ENCODE data around the gene PIBF1. TPM values are rescaled to one million over a fixed set of nuclear protein-coding genes. Genes with fewer than 3 reads are reported as not detected.

Gene PIBF1
- total RNA-seq, 6 experiments from 2014 or later: 5.3 to 10.9 (median 7.8) TPM

DNA sequence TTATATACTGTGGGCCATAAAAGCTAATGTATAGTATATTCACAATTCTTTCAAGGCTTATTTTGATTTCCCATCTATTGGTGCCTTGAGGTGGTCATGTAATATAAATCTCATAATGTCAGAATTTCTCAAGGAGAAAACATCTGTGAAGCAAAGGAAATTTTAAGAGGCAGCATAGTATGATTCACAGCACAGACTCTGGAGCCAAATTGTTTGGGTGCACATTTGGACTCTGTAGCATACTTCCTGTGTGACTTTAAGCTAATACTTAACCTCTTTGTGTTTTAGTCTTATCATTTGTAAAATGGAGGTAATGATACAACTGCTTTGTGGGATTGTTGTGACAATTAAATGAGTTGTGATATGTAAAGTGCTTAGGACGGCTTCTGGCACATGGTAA is 67.6 kb downstream of the PIBF1 start:
- intact Hi-C loops (cut with DNase I): no loop called here
- TF ChIP-seq POLR2A (IDR thresholded peaks at IDR 0.05): no peak
- TF ChIP-seq, protein P1, sequence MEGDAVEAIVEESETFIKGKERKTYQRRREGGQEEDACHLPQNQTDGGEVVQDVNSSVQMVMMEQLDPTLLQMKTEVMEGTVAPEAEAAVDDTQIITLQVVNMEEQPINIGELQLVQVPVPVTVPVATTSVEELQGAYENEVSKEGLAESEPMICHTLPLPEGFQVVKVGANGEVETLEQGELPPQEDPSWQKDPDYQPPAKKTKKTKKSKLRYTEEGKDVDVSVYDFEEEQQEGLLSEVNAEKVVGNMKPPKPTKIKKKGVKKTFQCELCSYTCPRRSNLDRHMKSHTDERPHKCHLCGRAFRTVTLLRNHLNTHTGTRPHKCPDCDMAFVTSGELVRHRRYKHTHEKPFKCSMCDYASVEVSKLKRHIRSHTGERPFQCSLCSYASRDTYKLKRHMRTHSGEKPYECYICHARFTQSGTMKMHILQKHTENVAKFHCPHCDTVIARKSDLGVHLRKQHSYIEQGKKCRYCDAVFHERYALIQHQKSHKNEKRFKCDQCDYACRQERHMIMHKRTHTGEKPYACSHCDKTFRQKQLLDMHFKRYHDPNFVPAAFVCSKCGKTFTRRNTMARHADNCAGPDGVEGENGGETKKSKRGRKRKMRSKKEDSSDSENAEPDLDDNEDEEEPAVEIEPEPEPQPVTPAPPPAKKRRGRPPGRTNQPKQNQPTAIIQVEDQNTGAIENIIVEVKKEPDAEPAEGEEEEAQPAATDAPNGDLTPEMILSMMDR (IDR thresholded peaks at IDR 0.05): no peak
- Histone ChIP-seq H3K4me3 (no peak overlapping the region), H3K9me3 (no peaks in the 10 kb centered on the region), H3K27ac (no peak overlapping the region), H3K27me3 (no peaks in the 10 kb centered on the region), H3K36me3 (peaks cover 0 to 8% (median 0%) of the 10 kb centered on the region in 4 donors), H3K4me1 (no peaks in the 10 kb centered on the region)
- 83% methylated on average over 1 of the region's 1 CpG for WGBS (ENCODE audit: insufficient coverage, low coverage, low lambda C conversion rate, missing lambda C conversion rate)
- ATAC-seq (peak in 1 of 4 donors; percentile 22), DNase-seq (no peak)

DNA sequence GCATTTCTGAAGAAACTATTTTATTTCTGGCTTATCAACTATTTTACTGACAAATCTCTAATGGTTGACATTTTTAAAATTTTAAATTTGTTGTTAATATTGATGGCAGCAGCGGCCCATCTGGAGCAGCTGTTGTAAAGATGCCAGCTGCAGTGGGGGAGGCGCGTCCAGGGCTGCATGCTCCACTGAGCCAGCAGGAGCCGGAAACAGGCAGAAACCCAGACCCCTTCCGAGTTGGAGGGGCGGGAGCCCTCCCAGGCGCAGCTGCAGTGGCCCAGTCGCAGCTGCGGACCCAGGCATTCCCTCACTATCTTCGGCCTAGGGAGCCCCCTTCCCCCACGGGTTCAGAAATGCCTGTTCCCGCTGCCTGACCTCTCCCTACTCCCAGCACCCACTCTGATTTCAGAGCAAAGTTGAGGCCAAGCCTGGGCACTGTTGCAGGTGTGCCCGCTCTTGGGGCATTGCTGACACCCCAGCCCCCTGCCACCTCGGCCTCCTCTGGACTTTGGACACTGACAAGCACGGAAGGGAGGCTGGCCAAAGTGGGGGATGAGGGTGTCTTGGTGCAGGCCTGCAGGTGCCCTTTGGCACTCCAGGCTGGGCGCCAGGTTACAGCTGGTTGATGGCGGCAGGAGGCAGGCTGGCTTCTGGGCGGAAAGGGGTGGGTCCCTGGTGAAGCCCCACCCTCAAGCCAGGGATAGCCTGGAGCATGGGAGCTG is 69.2 kb downstream of the PIBF1 start:
- H3K36me3 ChIP-seq: peaks cover 0 to 8% (median 0%) of the 10 kb centered on the region in 4 donors
- WGBS (ENCODE audit: insufficient coverage, low coverage, low lambda C conversion rate, missing lambda C conversion rate): 66% methylated on average over 10 of the region's 18 CpGs
- H3K4me1 ChIP-seq: no peaks in the 10 kb centered on the region
- no peaks in the 10 kb centered on the region for H3K9me3 ChIP-seq
- H3K4me3 ChIP-seq: no peak overlapping the region
- intact Hi-C loops (cut with DNase I): no loop called here
- H3K27me3 ChIP-seq: no peaks in the 10 kb centered on the region
- ATAC-seq (peak; percentile 80 to 89 (median 88)), DNase-seq (peak; percentile 58 to 97 (median 84))
- no peak overlapping the region for H3K27ac ChIP-seq
- TF ChIP-seq, protein P1 (IDR thresholded peaks at IDR 0.05): no peak
- TF ChIP-seq POLR2A (IDR thresholded peaks at IDR 0.05): no peak

DNA sequence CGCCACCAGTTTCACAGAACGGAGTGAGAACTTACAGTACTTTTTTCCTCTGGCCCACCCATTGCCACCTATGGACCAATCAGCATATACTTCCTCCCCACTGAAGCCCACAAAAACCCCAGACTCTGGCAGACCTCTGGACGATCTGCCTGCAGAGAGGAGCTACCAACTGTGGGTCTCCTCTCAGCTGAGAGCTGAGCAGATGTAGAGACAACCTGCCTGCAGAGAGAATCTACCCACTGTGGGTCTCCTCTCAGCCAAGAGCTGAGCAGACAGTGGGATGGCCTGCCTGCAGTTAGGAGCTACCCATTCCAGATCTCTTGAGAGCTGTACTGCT is 69.7 kb downstream of the PIBF1 start:
- intact Hi-C loops (cut with DNase I): no loop called here
- no CpG with 5 or more reads among the region's 3 CpGs for WGBS (ENCODE audit: insufficient coverage, low coverage, low lambda C conversion rate, missing lambda C conversion rate)
- H3K4me3 ChIP-seq: no peak overlapping the region

DNA sequence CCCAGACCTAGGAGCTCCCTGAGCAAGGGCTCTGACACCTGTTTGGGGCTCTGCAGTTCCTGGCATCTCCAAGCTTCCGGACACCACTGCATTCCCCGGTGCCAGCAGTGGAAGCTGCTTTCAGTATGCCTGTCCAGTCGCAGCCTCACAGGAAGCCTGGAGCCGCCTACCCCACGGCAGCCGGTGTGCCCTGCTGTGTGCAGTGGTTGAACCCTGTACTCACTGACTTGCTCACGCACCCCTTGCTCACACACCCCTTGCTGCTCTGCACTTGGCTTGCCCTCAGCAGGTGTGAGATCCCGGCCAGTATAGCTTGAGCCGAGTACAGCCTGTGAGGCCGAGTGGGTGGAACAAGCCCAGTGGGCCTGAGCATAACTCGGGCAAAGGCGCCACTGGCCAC is 70.3 kb downstream of the PIBF1 start:
- peaks cover 0 to 6% (median 0%) of the 10 kb centered on the region in 4 donors for H3K36me3 ChIP-seq
- no peak for TF ChIP-seq POLR2A (IDR thresholded peaks at IDR 0.05)
- TF ChIP-seq, protein P1 (IDR thresholded peaks at IDR 0.05): no peak
- intact Hi-C loops (cut with DNase I): no loop called here
- no peak overlapping the region for H3K27ac ChIP-seq
- ATAC-seq (peak; percentile 20 to 66 (median 38)), DNase-seq (peak in 2 of 3 donors; percentile 48 to 75)
- WGBS (ENCODE audit: insufficient coverage, low coverage, low lambda C conversion rate, missing lambda C conversion rate): 91% methylated on average over 6 of the region's 12 CpGs
- no peaks in the 10 kb centered on the region for H3K27me3 ChIP-seq
- H3K4me3 ChIP-seq: no peak overlapping the region
- H3K4me1 ChIP-seq: no peaks in the 10 kb centered on the region
- H3K9me3 ChIP-seq: no peaks in the 10 kb centered on the region

More for the DNA sequence above, 69.7 kb downstream of the PIBF1 start:
- no peaks in the 10 kb centered on the region for H3K4me1 ChIP-seq
- H3K9me3 ChIP-seq: no peaks in the 10 kb centered on the region
- H3K36me3 ChIP-seq: peaks cover 0 to 8% (median 0%) of the 10 kb centered on the region in 4 donors
- no peak for DNase-seq
- H3K27me3 ChIP-seq: no peaks in the 10 kb centered on the region
- no peak for ATAC-seq
- TF ChIP-seq, protein P1 (IDR thresholded peaks at IDR 0.05): no peak
- peak; percentile 73 for TF ChIP-seq POLR2A (IDR thresholded peaks at IDR 0.05)
- H3K27ac ChIP-seq: no peak overlapping the region
